ENCODE data around the gene NEO1.
A peak's percentile ranks its signal among the peaks of the same experiment; 100 is the strongest.

Gene NEO1

GRCh38 chr15:73054417-73054953, 2.2 kb downstream of the NEO1 start (continued):
- TF ChIP-seq POU6F1 (CRISPR knock-in tag; IDR thresholded peaks at IDR 0.05; ENCODE audit: borderline replicate concordance, low read depth), result no peak
- no peak for TF ChIP-seq OSR1 (CRISPR knock-in tag; IDR thresholded peaks at IDR 0.05)
- no peak for TF ChIP-seq ISL1 (CRISPR knock-in tag; IDR thresholded peaks at IDR 0.05)

GRCh38 chr15:73056460-73056859, 4.2 kb downstream of the NEO1 start:
- no peak for ATAC-seq

GRCh38 chr15:73058437-73058836, 6.2 kb downstream of the NEO1 start:
- TF ChIP-seq OSR1 (CRISPR knock-in tag; IDR thresholded peaks at IDR 0.05) (no peak), CREB5 (CRISPR knock-in tag; IDR thresholded peaks at IDR 0.05; ENCODE audit: low read depth) (no peak)
- no peak for ATAC-seq

More at GRCh38 chr15:73056460-73056859, 4.2 kb downstream of the NEO1 start:
- TF ChIP-seq ZNF70 (CRISPR knock-in tag; IDR thresholded peaks at IDR 0.05), result 0 out of 2 replicates have a peak, but pooled peaks have one; percentile 23
- TF ChIP-seq CSRNP3 (CRISPR knock-in tag; IDR thresholded peaks at IDR 0.05), result no peak

- TF ChIP-seq TOX (CRISPR knock-in tag; IDR thresholded peaks at IDR 0.05; ENCODE audit: borderline replicate concordance), result no peak
- TF ChIP-seq PPARA (CRISPR knock-in tag; IDR thresholded peaks at IDR 0.05; ENCODE audit: borderline replicate concordance), result no peak
- no peak for TF ChIP-seq ZC3H10 (CRISPR knock-in tag; IDR thresholded peaks at IDR 0.05)
- TF ChIP-seq CREB5 (CRISPR knock-in tag; IDR thresholded peaks at IDR 0.05; ENCODE audit: low read depth), result no peak
- no peak for TF ChIP-seq ZNF8 (CRISPR knock-in tag; IDR thresholded peaks at IDR 0.05)
- no peak for TF ChIP-seq TCF4 (CRISPR knock-in tag; IDR thresholded peaks at IDR 0.05; ENCODE audit: borderline replicate concordance)
- no peak for TF ChIP-seq CSRNP3 (CRISPR knock-in tag; IDR thresholded peaks at IDR 0.05)
- no peak for ATAC-seq
These were observed 12.9 kb downstream of the NEO1 start for GRCh38 chr15:73065114-73065513.

GRCh38 chr15:73069109-73069508, 16.8 kb downstream of the NEO1 start:
- ATAC-seq, result no peak
- no peak for TF ChIP-seq ZNF70 (CRISPR knock-in tag; IDR thresholded peaks at IDR 0.05)
- TF ChIP-seq ISL1 (CRISPR knock-in tag; IDR thresholded peaks at IDR 0.05), result no peak
- TF ChIP-seq ZNF8 (CRISPR knock-in tag; IDR thresholded peaks at IDR 0.05), result no peak
- no peak for TF ChIP-seq PPARA (CRISPR knock-in tag; IDR thresholded peaks at IDR 0.05; ENCODE audit: borderline replicate concordance)
- no peak for TF ChIP-seq TOX (CRISPR knock-in tag; IDR thresholded peaks at IDR 0.05; ENCODE audit: borderline replicate concordance)
- TF ChIP-seq ZNF565 (CRISPR knock-in tag; conservative IDR thresholded peaks at IDR 0.05; ENCODE audit: low read depth), result no peak
- TF ChIP-seq BACH2 (CRISPR knock-in tag; IDR thresholded peaks at IDR 0.05; ENCODE audit: borderline replicate concordance), result no peak
- TF ChIP-seq ZFP3 (CRISPR knock-in tag; IDR thresholded peaks at IDR 0.05), result no peak
- no peak for TF ChIP-seq POU6F1 (CRISPR knock-in tag; IDR thresholded peaks at IDR 0.05; ENCODE audit: borderline replicate concordance, low read depth)
- TF ChIP-seq CSRNP3 (CRISPR knock-in tag; IDR thresholded peaks at IDR 0.05), result no peak
- TF ChIP-seq OSR1 (CRISPR knock-in tag; IDR thresholded peaks at IDR 0.05), result no peak
- no peak for TF ChIP-seq ZC3H10 (CRISPR knock-in tag; IDR thresholded peaks at IDR 0.05)
- no peak for TF ChIP-seq CREB5 (CRISPR knock-in tag; IDR thresholded peaks at IDR 0.05; ENCODE audit: low read depth)
- TF ChIP-seq PATZ1 (CRISPR knock-in tag; IDR thresholded peaks at IDR 0.05; ENCODE audit: borderline replicate concordance), result no peak
- no peak for TF ChIP-seq GLIS3 (CRISPR knock-in tag; IDR thresholded peaks at IDR 0.05)
- TF ChIP-seq ESRRG (CRISPR knock-in tag; IDR thresholded peaks at IDR 0.05), result no peak
- no peak for TF ChIP-seq RARB (CRISPR knock-in tag; IDR thresholded peaks at IDR 0.05)
